NCI-H146 (cell line): ENCODE data around the gene ZNF638.

Experiments
- DNase-seq: peaks from one replicate; lab custom pipeline; 2025; lab: John Stamatoyannopoulos, UW

The ZNF638 gene

DNA sequence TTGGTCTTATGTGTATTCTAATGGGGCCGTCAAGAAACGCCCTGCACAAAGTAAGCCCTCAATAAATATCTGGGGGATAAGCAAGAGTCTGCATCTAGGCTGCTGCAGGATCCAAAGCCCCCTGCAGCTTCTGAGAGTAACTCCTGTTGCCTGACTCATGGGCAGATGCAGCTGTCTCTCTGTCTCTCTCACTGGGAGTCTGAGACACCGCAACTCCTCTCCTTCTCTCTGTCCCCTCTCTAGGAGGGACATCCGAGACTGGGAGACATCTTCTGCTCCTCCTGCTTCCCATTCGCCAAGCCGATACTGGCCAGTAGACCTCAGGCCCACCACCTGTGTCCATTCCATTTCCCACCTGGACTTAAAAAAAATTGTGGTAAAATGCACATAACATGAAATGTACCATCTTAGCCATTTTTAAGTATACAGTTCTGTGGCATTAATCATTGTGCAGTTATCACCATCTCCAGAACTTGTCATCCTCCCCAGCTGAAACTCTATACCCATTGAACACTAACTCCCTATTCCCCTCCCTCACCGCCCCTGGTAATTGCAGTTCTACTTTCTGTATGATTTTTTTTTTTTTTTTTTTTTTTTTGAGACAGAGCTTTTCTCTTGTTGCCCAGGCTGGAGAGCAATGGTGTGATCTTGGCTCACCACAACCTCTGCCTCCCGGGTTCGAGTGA, 141.9 kb downstream of the ZNF638 start:
- DNase-seq, result no peak

DNA sequence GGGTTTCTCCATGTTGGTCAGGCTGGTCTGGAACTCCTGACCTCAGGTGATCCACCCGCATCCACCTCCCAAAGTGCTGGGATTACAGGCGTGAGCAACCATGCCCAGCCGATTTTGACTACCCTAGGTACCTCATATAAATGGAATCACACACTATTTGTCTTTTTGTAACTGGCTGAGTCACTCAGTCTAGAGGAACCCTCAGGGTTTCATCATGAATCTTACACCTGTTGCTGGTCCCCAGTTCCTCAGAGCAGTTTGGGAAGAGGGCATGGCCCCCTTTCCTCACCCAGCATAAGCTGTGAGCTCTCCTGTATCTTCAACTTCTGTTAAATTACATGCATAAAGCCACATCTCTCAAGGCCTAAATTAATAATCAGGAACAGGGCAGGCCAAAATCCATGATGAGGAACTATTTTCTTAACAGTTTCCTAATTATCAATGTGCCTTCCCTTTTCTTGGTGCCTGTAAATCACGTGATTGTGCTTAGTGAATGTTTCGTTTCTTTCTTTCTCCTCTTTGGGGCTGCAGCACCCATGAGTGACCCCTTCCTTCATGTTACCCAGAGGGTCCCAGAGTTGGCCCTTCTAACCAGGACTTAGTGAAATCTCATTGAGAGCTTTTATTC, 142.6 kb downstream of the ZNF638 start:
- DNase-seq, result no peak

DNA sequence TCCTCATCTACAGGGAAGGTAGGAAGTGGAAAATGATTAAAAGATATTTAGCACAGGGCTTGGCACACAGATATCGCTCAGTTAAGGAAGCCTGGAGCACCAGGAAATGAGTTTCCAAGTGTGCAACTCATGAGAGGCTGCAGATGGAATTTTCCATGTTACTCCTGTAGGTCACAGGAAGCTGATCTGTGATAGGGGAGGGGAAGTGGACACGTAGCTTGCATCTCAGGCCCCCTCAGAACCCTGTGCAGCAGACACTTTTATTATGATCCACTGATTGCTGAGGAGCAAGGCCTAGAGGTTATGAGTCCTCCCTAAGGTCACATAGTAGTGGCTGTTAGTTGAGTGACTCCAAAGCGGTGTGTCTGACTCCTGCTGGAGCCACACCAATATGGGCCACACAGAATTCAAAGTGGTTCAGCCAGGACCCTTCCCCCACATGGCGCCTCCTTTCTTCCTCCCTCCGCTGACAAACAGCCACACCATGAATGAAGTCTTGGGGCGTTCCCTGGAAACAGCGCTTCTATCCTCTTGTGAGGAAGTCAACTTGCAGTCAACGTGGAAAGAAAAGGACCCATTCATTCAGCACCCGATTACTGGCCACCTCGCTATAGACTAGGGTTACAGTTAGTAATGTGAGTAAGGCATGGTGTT, 143.3 kb downstream of the ZNF638 start:
- no peak for DNase-seq

DNA sequence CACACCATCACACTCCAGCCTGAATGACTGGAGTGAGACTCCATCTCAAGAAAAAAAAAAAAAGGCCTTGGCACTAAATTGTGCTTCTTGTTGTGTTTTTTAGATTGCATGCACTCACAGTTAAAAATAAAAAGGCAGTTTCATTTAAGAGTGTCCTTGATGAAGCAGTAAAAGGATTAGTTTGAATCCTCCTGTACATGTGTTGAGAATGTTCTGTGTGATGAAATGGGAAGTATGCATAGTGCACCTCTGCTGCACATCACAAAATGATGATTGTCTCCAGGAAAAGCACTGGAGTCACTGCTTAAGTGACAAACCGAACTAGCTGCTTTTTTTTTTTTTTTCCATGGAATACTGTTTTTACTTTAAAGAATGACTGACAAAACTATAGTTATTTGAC, 144.9 kb downstream of the ZNF638 start:
- DNase-seq, result no peak

DNA sequence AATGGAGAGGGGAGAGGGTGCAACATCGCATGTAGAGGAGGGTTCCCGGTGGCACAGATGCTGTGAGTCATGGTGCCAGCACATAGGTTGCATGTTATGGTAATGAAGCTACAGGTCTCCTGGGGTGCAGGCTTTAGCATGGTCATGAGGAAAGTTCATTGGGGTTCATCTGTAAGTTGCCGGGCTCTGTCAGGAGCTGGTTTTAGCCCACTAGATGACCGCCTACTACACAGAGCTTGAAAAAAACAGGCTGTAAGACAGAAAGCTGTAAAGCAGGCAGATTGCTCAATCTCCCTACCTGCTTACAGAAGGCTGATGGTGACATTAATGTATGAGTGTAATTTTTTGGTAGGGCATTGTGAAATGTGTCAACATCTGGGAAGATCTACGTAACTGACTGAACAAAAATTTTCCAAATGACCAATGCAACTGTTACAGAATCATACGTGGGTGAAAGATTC, 145.7 kb downstream of the ZNF638 start:
- no peak for DNase-seq

DNA sequence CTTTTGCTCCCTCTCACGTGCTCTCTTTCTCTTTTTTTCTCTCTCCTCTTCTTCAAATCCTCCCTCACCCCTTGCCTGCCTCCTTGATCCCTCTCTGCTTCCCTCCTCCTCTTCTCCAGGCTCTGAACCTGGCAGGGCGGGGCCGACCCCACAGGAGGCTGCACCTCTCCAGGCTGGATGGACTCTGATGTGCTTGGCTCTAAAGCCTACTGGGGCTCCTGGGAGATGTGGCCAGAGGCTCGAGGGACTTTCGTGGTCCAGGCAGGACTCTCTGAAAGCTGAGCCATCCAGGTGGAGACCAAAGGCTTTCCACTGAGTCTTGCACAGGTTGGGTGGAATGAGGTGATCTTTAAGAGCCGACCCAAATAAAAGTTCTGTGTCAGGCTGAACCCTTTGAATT, 147.2 kb downstream of the ZNF638 start:
- DNase-seq, result no peak

DNA sequence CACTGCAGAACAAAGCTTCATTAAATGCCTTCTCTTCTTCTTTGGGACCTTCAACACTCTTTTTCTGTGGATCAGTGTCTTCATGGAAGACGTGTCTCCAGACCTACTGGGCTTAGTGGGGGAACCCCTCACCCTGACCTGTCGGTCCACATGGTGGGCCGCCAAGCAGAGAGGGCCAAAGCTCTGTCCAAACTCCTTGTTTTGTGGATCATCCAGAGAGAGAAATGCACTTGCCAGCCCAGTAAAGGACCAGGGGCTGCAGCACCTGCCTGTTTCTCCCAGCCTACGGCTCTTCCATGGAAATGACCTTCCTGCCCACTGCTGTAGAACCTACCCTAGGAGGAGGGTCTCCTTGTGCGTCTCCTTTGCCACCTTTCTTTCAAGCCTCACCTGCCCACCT, 147.7 kb downstream of the ZNF638 start:
- no peak for DNase-seq

DNA sequence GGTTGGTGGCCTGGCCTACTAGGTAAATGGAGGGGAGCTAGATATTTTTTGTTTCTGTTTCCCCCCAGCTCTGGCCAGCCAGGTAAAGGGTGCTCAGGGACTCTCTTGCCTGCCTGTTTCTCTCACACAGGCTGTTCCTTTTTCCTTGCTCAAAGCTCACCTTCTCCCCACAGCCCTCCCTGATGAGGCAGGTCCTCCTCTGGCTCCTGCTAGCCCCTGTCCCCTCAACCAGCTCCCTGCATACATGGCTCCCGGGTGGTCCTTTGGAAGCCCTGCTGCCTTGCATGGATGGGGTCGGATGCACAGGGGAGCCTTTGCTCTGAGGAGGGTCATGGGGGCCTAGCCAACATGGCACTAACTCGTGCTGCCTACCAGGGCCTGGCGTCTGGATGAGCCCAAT, 149.5 kb downstream of the ZNF638 start:
- DNase-seq, result no peak

DNA sequence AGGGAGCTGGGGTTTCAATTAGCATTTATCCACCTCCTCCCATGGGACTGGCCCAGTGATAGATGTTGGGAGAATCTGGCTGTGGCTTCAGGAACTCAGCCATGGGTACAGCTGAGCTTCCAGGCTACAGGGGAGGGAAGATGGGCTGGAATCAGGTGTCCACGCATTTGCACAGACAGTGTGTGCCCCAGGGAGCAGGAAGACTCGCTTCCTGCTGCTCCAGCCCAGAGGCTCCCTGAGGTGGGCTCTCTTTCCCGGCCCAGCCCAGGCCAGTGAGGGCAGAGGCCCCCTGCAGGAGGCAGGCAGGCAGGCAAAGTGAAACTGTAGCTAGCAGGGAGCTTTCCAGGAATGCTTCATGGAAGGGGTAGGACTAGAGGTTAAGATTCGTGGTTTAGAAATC, 150.5 kb downstream of the ZNF638 start:
- DNase-seq, result no peak

DNA sequence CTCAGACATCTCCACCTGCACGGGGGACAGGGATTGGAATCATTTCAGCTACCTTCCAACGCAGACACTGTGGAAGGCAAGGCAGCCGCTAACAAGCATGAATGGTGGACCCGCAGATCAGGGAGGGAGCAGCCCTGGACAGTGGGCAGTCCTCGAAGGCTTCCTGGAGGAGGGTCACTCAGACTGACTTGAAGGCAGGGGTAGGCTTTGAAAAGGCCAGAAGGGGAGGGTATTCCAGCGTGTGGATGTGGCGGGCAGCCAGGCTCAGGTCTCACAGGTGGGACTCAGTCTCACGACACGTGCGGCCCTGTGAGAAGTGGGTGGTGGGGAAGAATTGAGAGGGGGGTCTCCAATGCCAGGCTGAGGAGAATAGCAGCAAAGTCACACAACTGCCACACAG, 151.7 kb downstream of the ZNF638 start:
- DNase-seq, result no peak

DNA sequence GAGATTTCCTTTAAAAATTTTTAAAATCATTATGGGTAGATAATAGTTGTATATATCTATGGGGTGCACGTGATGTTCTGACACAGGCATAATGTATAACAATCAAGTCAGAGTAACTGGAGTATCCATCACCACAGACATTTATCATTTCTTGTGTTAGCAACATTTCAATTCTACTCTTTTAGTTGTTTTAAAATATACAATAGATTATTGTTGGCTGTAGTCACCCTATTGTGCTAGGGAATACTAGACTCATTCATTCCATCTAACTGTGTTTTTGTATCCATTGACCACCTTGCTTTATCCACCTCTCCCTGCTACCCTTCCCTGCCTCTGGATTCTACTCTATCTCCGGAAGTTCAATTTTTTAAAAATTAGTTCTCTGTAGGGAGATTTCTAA, 152.8 kb downstream of the ZNF638 start:
- DNase-seq, result no peak
